HG02623 (cell line): ENCODE measurements around the gene GHRH.

Experiments used
- ATAC-seq: cut with Tn5 transposase; IDR thresholded peaks from one replicate; pipeline ENCODE4 v1.9.1; 2021; ENCODE audit warnings: moderate library complexity; ENCODE audit not compliant: unreplicated experiment

GHRH gene

GRCh38 chr20:37209193-37209592, 52.4 kb downstream of the GHRH start:
- ATAC-seq, result no peak

DNA sequence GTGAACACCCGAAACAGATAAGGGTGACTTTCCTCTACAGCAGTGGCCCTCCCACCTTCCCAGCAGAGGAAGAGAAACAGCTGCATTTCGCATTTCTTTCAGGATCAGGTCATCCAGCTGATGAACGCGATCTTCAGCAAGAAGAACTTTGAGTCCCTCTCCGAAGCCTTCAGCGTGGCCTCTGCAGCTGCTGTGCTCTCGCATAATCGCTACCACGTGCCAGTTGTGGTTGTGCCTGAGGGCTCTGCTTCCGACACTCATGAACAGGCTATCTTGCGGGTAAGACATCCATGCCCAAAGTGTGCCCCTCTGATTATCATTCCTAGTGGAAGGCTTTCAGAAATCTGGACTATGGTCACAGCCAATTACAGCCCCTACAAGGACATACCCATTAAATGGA, 54.4 kb downstream of the GHRH start:
- ATAC-seq, result no peak

GRCh38 chr20:37205794-37206193, 55.8 kb downstream of the GHRH start:
- ATAC-seq, result no peak

GRCh38 chr20:37205130-37205529, 56.5 kb downstream of the GHRH start:
- no peak for ATAC-seq

GRCh38 chr20:37204056-37204455, 57.6 kb downstream of the GHRH start:
- ATAC-seq, result no peak

DNA sequence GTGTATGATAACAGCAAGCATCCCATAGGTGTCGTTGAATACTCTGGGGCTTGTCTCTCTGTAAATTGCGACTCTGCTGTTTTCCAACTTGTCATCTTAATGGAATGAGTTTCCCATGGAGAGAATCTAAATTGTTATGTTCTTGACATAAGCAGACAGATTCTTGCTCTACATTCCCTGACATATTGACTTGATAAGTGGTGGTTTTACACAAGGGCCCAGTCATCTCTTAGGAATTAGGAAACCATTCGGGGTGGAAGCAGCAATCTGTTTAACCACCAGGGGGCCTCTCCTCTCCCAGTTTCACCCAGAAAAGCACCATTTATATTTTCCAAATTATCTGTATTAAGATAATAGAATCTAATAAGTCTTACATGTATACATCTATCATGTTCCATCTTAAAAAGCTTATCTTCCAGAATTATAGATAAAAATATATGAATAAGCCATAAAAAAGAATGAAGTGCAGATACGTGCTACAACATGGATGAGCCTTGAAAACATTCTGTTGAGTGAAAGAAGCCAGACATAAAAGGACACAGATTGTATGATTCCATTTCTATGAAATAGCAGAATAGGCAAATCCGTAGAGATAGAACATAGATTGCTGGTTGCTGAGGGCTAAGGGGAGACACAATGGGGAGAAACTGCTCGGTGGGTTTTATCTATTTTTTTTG, 59.2 kb downstream of the GHRH start:
- ATAC-seq, result no peak

GRCh38 chr20:37201827-37202162, 59.8 kb downstream of the GHRH start:
- no peak for ATAC-seq
